C4-2B (cell line): ENCODE results near the gene C9orf40.

Experiments
- H3K27ac ChIP-seq: fragments of 450-650 bp; 2 replicates; pipeline ENCODE4 v1.5.1; 2017
- CTCF ChIP-seq: fragments of 450-650 bp; conservative IDR thresholded peaks from 2 replicates; pipeline ENCODE4 v1.5.1; 2017; ENCODE audit warnings: mild to moderate bottlenecking
- ZFX ChIP-seq: fragments of 450-650 bp; IDR thresholded peaks from 2 replicates; pipeline ENCODE4 v1.6.1; 2017

The C9orf40 gene

GRCh38 chr9:74951725-74952151 is 974 bp downstream of the C9orf40 start:
- no peak for TF ChIP-seq CTCF
- no peak for TF ChIP-seq ZFX
- H3K27ac ChIP-seq, result peak overlapping the region; percentile 98

GRCh38 chr9:74951107-74951720 is 1.5 kb downstream of the C9orf40 start:
- TF ChIP-seq CTCF (no peak), ZFX (no peak)
- peak overlapping the region; percentile 98 for H3K27ac ChIP-seq

GRCh38 chr9:74949859-74950855 is 2.6 kb downstream of the C9orf40 start:
- H3K27ac ChIP-seq, result no peak overlapping the region
- TF ChIP-seq CTCF, result no peak
- no peak for TF ChIP-seq ZFX

GRCh38 chr9:74948937-74949336 is 3.8 kb downstream of the C9orf40 start:
- TF ChIP-seq CTCF (no peak), ZFX (no peak)
- no peak overlapping the region for H3K27ac ChIP-seq

GRCh38 chr9:74946686-74947085 is 6.0 kb downstream of the C9orf40 start:
- no peak overlapping the region for H3K27ac ChIP-seq
- no peak for TF ChIP-seq ZFX
- TF ChIP-seq CTCF, result no peak

GRCh38 chr9:74942801-74943200 is 9.9 kb downstream of the C9orf40 start:
- H3K27ac ChIP-seq, result no peak overlapping the region
- no peak for TF ChIP-seq CTCF
- TF ChIP-seq ZFX, result no peak

GRCh38 chr9:74940600-74940999 is 12.1 kb downstream of the C9orf40 start:
- no peak overlapping the region for H3K27ac ChIP-seq
- TF ChIP-seq CTCF, result peak; percentile 56
- TF ChIP-seq ZFX, result no peak
